ENCODE results near the gene TTC31. TPM values are rescaled to one million over a fixed set of nuclear protein-coding genes. Genes with fewer than 3 reads are reported as not detected.

The TTC31 gene
- total and polyA plus RNA-seq, 8 donors, result 4.7 to 91.2 (median 11.1) TPM

GRCh38 chr2:74499267-74499939, 16.5 kb downstream of the TTC31 start, which contains the start of gene LBX2:
LBX2 (minus strand) TSS chr2:74499603; CDS start chr2:74499537, 66 bp downstream.
- WGBS, 5 donors, result 7 to 14% (median 8%) methylated on average over 35 to 65 of the region's 65 CpGs
- intact Hi-C loops (cut with DNase I; ENCODE audit: low total_unique reads), result no loop called here
- peaks cover 48 to 61% (median 58%) of the 10 kb centered on the region in 4 donors for H3K4me1 ChIP-seq

GRCh38 chr2:74499940-74500577, 17.2 kb downstream of the TTC31 start:
- Histone ChIP-seq H3K4me1 (peaks cover 52 to 68% (median 65%) of the 10 kb centered on the region in 4 donors), H3K27me3 (peaks cover 0 to 77% (median 30%) of the 10 kb centered on the region in 3 donors), H3K9me3 (no peaks in the 10 kb centered on the region), H3K27ac (no peak overlapping the region), H3K4me3 (peak overlapping the region in 2 of 4 donors; percentile 40 to 42), H3K36me3 (peaks cover 2 to 8% (median 6%) of the 10 kb centered on the region in 4 donors)
- no peak for TF ChIP-seq POLR2AphosphoS5 (IDR thresholded peaks at IDR 0.05)
- TF ChIP-seq EP300 (IDR thresholded peaks at IDR 0.05), result no peak
- no peak for TF ChIP-seq CTCF (IDR thresholded peaks at IDR 0.05)
- TF ChIP-seq POLR2A (IDR thresholded peaks at IDR 0.05), result no peak
- no peak for DNase-seq
- intact Hi-C loops (cut with DNase I; ENCODE audit: low total_unique reads), result no loop called here
- 58 to 73% (median 69%) methylated on average over 14 to 15 of the region's 15 CpGs for WGBS, 5 donors

More at GRCh38 chr2:74499267-74499939, 16.5 kb downstream of the TTC31 start, which contains the start of gene LBX2:
- Histone ChIP-seq H3K27ac (peak within 1 kb of the TSS in 2 of 5 donors; percentile 45 to 51), H3K9me3 (no peaks in the 10 kb centered on the region), H3K27me3 (peaks cover 0 to 77% (median 30%) of the 10 kb centered on the region in 3 donors), H3K4me3 (peak within 1 kb of the TSS; percentile 26 to 56 (median 41)), H3K36me3 (peaks cover 0 to 4% (median 2%) of the 10 kb centered on the region in 4 donors)
- TF ChIP-seq POLR2A (IDR thresholded peaks at IDR 0.05) (no peak), POLR2AphosphoS5 (IDR thresholded peaks at IDR 0.05) (no peak), CTCF (IDR thresholded peaks at IDR 0.05) (no peak), EP300 (IDR thresholded peaks at IDR 0.05) (no peak)
- peak in 1 of 2 donors; percentile 56 for DNase-seq

GRCh38 chr2:74500578-74500946, 17.7 kb downstream of the TTC31 start:
- Histone ChIP-seq H3K9me3 (no peaks in the 10 kb centered on the region), H3K4me3 (no peak overlapping the region), H3K36me3 (peaks cover 6 to 13% (median 11%) of the 10 kb centered on the region in 4 donors), H3K4me1 (peaks cover 57 to 73% (median 70%) of the 10 kb centered on the region in 4 donors), H3K27ac (no peak overlapping the region), H3K27me3 (peaks cover 0 to 77% (median 30%) of the 10 kb centered on the region in 3 donors)
- intact Hi-C loops (cut with DNase I; ENCODE audit: low total_unique reads), result no loop called here
- DNase-seq, result no peak
- TF ChIP-seq POLR2A (IDR thresholded peaks at IDR 0.05), result no peak
- TF ChIP-seq EP300 (IDR thresholded peaks at IDR 0.05), result no peak
- TF ChIP-seq POLR2AphosphoS5 (IDR thresholded peaks at IDR 0.05), result no peak
- TF ChIP-seq CTCF (IDR thresholded peaks at IDR 0.05), result no peak

GRCh38 chr2:74501335-74502071, 18.6 kb downstream of the TTC31 start:
- Histone ChIP-seq H3K4me1 (peaks cover 67 to 82% (median 79%) of the 10 kb centered on the region in 4 donors), H3K4me3 (peak overlapping the region in 1 of 4 donors; percentile 67), H3K27ac (peak overlapping the region in 1 of 5 donors; percentile 93), H3K36me3 (peaks cover 6 to 22% (median 17%) of the 10 kb centered on the region in 4 donors), H3K9me3 (no peaks in the 10 kb centered on the region), H3K27me3 (peaks cover 0 to 77% (median 30%) of the 10 kb centered on the region in 3 donors)
- DNase-seq, result no peak
- TF ChIP-seq POLR2AphosphoS5 (IDR thresholded peaks at IDR 0.05), result no peak
- 74 to 87% (median 81%) methylated on average over 18 of the region's 18 CpGs for WGBS, 5 donors
- intact Hi-C loops (cut with DNase I; ENCODE audit: low total_unique reads), result no loop called here

Data from stomach (tissue), 9 donors.